ENCODE results near the gene SPTLC1. TPM values are rescaled to one million over a fixed set of nuclear protein-coding genes. Genes with fewer than 3 reads are reported as not detected.
A peak's percentile ranks its signal among the peaks of the same experiment; 100 is the strongest.

SPTLC1 gene
- total RNA-seq, 4 donors from 2014 or later: 71.1 to 92.0 (median 89.1) TPM

- TF ChIP-seq, protein P1, sequence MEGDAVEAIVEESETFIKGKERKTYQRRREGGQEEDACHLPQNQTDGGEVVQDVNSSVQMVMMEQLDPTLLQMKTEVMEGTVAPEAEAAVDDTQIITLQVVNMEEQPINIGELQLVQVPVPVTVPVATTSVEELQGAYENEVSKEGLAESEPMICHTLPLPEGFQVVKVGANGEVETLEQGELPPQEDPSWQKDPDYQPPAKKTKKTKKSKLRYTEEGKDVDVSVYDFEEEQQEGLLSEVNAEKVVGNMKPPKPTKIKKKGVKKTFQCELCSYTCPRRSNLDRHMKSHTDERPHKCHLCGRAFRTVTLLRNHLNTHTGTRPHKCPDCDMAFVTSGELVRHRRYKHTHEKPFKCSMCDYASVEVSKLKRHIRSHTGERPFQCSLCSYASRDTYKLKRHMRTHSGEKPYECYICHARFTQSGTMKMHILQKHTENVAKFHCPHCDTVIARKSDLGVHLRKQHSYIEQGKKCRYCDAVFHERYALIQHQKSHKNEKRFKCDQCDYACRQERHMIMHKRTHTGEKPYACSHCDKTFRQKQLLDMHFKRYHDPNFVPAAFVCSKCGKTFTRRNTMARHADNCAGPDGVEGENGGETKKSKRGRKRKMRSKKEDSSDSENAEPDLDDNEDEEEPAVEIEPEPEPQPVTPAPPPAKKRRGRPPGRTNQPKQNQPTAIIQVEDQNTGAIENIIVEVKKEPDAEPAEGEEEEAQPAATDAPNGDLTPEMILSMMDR (IDR thresholded peaks at IDR 0.05): no peak
- ATAC-seq (ENCODE audit: low FRiP score): no peak
- no peak for DNase-seq (ENCODE audit: low spot score)
Measured at GRCh38 chr9:92098638-92099037, 16.6 kb downstream of the SPTLC1 start.

DNA sequence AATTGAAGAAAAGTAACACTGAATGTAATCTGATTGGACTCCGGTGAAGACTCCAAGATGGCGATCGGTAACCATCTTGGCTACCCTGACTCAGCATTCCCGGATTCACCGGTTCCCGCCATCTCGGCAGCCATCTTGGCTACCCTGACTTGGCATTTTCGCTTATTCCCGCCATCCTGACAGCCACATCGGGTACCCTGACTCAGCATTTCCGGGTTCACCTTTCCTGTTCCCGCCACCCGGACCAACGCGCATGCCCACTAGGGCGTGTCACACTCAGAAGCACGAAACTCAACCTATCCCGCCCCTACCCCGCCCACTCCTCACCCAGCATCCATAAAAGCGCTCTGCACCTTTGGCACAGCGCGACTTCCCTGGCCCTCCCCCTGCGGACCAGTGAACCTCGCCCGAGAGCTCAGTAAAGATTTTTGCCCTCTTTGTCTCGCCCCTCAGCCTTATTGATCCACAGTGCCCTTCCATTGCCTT is 17.2 kb downstream of the SPTLC1 start:
- TF ChIP-seq, protein P1 (IDR thresholded peaks at IDR 0.05): no peak
- peak; percentile 74 for DNase-seq (ENCODE audit: low spot score)
- peak; percentile 67 for ATAC-seq (ENCODE audit: low FRiP score)

DNA sequence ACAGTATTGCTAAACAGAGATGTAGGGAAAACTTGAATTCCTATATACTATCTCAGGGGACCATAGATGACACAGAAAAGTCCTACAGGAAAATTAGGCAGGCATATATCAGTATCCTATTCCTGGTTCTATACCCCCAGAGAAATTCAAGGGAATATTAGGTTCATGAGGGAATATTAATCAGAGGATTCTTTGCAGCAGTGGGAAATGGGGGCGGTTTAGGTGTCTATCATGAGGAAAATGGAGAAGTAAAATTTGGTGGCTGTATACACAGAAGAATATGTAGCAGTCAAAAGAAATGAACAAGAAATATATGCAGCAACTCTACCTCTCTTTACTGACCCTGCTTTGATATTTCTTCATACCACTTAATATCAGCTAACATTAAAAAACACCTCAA is 20.0 kb downstream of the SPTLC1 start:
- TF ChIP-seq, protein P1 (IDR thresholded peaks at IDR 0.05): no peak
- ATAC-seq (ENCODE audit: low FRiP score): no peak
- no peak for DNase-seq (ENCODE audit: low spot score)

- TF ChIP-seq, protein P1 (IDR thresholded peaks at IDR 0.05): no peak
- ATAC-seq (ENCODE audit: low FRiP score) (no peak), DNase-seq (ENCODE audit: low spot score) (no peak)
Measured at GRCh38 chr9:92094655-92095054, 20.6 kb downstream of the SPTLC1 start.

DNA sequence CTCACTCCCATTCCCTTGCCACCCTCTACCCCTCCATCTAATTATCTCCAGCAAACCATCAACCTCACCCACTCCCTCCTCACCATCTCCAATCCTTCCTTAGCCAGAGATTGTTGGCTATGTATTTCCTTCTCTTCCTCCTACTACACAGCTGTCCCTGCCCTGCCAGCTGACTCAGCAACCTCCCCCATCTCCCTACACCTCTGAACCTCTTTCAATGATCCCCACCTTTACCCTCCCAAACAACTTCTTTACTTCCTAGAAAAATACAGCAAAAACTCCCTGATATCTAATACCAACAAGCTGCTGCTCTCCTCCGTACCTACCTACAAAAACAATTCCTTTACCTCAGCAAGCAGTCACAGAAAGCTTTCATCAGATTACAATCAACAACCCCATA is 37.3 kb downstream of the SPTLC1 start:
- no peak for DNase-seq (ENCODE audit: low spot score)
- TF ChIP-seq, protein P1 (IDR thresholded peaks at IDR 0.05): no peak
- ATAC-seq (ENCODE audit: low FRiP score): no peak

DNA sequence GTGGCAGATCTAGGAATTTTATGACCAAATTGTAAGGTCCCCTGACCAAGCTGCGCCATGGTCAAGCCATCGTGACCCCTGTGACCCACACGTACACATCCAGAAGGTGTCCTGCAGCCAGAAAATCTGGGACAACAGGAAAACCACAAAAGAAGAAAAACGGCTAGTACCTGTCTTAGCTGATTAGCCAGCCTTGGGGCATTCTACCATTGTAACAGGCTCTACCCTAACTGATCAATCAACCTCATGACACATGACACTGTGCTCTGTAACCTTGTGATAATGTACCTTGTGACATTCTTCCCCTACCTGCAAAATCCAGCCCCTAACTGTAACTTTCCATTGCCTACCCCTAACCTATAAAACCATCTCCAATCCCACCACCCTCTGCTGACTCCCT is 43.6 kb downstream of the SPTLC1 start:
- TF ChIP-seq, protein P1 (IDR thresholded peaks at IDR 0.05): no peak
- DNase-seq (ENCODE audit: low spot score): no peak
- no peak for ATAC-seq (ENCODE audit: low FRiP score)

- DNase-seq (ENCODE audit: low spot score): no peak
Measured at GRCh38 chr9:92066168-92066567, 49.0 kb downstream of the SPTLC1 start.

More at GRCh38 chr9:92066168-92066567, 49.0 kb downstream of the SPTLC1 start:
- TF ChIP-seq, protein P1 (IDR thresholded peaks at IDR 0.05): no peak
- no peak for ATAC-seq (ENCODE audit: low FRiP score)
